BE2C (cell line): ENCODE results near the gene SLC25A14.

Source experiments
- DNase-seq: peaks from one replicate; pipeline ENCODE4 v3.0.0-alpha.2; 2020
- H3K27me3 ChIP-seq: fragments of 250-450 bp; sonication (Bioruptor Pico); 2 replicates; pipeline ENCODE4 v1.5.1; 2020; ENCODE audit warnings: mild to moderate bottlenecking
- H3K36me3 ChIP-seq: fragments of 250-450 bp; sonication (Bioruptor Pico); 2 replicates; pipeline ENCODE4 v1.5.1; 2020; ENCODE audit warnings: mild to moderate bottlenecking
- H3K4me1 ChIP-seq: fragments of 250-450 bp; sonication (Bioruptor Pico); 2 replicates; pipeline ENCODE4 v1.5.1; 2020
- H3K4me3 ChIP-seq: 2 replicates; pipeline ENCODE4 v1.5.1; 2011; ENCODE audit warnings: low read depth, low read length
- H3K9me3 ChIP-seq: fragments of 250-450 bp; sonication (Bioruptor Pico); 2 replicates; pipeline ENCODE4 v1.5.1; 2020
- CTCF ChIP-seq: IDR thresholded peaks from 2 replicates; pipeline ENCODE4 v1.5.1; 2012; ENCODE audit warnings: mild to moderate bottlenecking, low read depth, low read length

Gene SLC25A14

GRCh38 chrX:130401415-130402207, 61.9 kb downstream of the SLC25A14 start, which contains the start of gene RBMX2:
RBMX2 (plus strand) TSS chrX:130401987; CDS start chrX:130402033, 46 bp downstream.
- Histone ChIP-seq H3K27me3 (no peaks in the 10 kb centered on the region), H3K9me3 (no peaks in the 10 kb centered on the region), H3K4me3 (peak within 1 kb of the TSS; percentile 83), H3K4me1 (no peaks in the 10 kb centered on the region), H3K36me3 (no peaks in the 10 kb centered on the region)
- DNase-seq, result peak; percentile 80
- no peak for TF ChIP-seq CTCF

- Histone ChIP-seq H3K9me3 (no peaks in the 10 kb centered on the region), H3K36me3 (no peaks in the 10 kb centered on the region), H3K4me3 (peak overlapping the region; percentile 83), H3K4me1 (no peaks in the 10 kb centered on the region), H3K27me3 (no peaks in the 10 kb centered on the region)
- no peak for DNase-seq
- TF ChIP-seq CTCF, result no peak
Measured at GRCh38 chrX:130402208-130402684, 62.5 kb downstream of the SLC25A14 start.

GRCh38 chrX:130413415-130413814, 73.7 kb downstream of the SLC25A14 start:
- no peak for TF ChIP-seq CTCF

GRCh38 chrX:130414800-130415199, 75.1 kb downstream of the SLC25A14 start:
- Histone ChIP-seq H3K4me1 (no peaks in the 10 kb centered on the region), H3K4me3 (no peak overlapping the region), H3K9me3 (no peaks in the 10 kb centered on the region), H3K36me3 (no peaks in the 10 kb centered on the region), H3K27me3 (no peaks in the 10 kb centered on the region)
- TF ChIP-seq CTCF, result no peak
- DNase-seq, result no peak

More at GRCh38 chrX:130413415-130413814, 73.7 kb downstream of the SLC25A14 start:
- Histone ChIP-seq H3K4me3 (no peak overlapping the region), H3K36me3 (no peaks in the 10 kb centered on the region), H3K27me3 (no peaks in the 10 kb centered on the region), H3K9me3 (no peaks in the 10 kb centered on the region), H3K4me1 (no peaks in the 10 kb centered on the region)
- DNase-seq, result no peak

GRCh38 chrX:130415201-130415600, 75.5 kb downstream of the SLC25A14 start:
- Histone ChIP-seq H3K36me3 (no peaks in the 10 kb centered on the region), H3K4me3 (no peak overlapping the region), H3K9me3 (no peaks in the 10 kb centered on the region), H3K4me1 (no peaks in the 10 kb centered on the region), H3K27me3 (no peaks in the 10 kb centered on the region)
- DNase-seq, result no peak
- TF ChIP-seq CTCF, result no peak

GRCh38 chrX:130416785-130417184, 77.1 kb downstream of the SLC25A14 start:
- no peak for DNase-seq
- Histone ChIP-seq H3K27me3 (no peaks in the 10 kb centered on the region), H3K36me3 (no peaks in the 10 kb centered on the region), H3K4me3 (no peak overlapping the region), H3K4me1 (no peaks in the 10 kb centered on the region), H3K9me3 (no peaks in the 10 kb centered on the region)
- no peak for TF ChIP-seq CTCF
